GM23338 (cell line): ENCODE results near the gene ARHGAP11A. TPM values are rescaled to one million over a fixed set of nuclear protein-coding genes. Genes with fewer than 3 reads are reported as not detected.

ENCODE experiments used
- ATAC-seq: fragments of 200-7000 bp; cut with Tn5 transposase; 3 replicates; pipeline ENCODE4 v1.9.1; 2020
- DNase-seq: peaks from one replicate; pipeline ENCODE4 v3.0.0-alpha.2; 2015; ENCODE audit warnings: low spot score
- H2AFZ ChIP-seq: fragments of 200-600 bp; sonication (generic); 2 replicates; pipeline ENCODE4 v1.8.0; 2016; ENCODE audit warnings: antibody characterized with exemption, mild to moderate bottlenecking, moderate library complexity
- H3F3A ChIP-seq: fragments of 200-600 bp; sonication (generic); replicated peaks from 2 replicates; pipeline ENCODE4 v1.8.0; 2017; ENCODE audit warnings: antibody characterized with exemption, mixed run types, low read depth
- H3K27ac ChIP-seq: fragments of 200-600 bp; sonication (generic); 2 replicates; pipeline ENCODE4 v1.6.1; 2016; ENCODE audit warnings: low read depth
- H3K27me3 ChIP-seq: fragments of 200-600 bp; sonication (generic); 2 replicates; pipeline ENCODE4 v1.8.0; 2016; ENCODE audit warnings: mild to moderate bottlenecking, mixed run types, moderate library complexity; ENCODE audit not compliant: insufficient read depth
- H3K36me3 ChIP-seq: fragments of 200-600 bp; sonication (generic); 2 replicates; pipeline ENCODE4 v1.8.0; 2016; ENCODE audit warnings: mild to moderate bottlenecking; ENCODE audit not compliant: insufficient read depth
- H3K4me1 ChIP-seq: fragments of 200-600 bp; sonication (generic); 2 replicates; pipeline ENCODE4 v1.8.0; 2016; ENCODE audit warnings: mild to moderate bottlenecking, moderate library complexity; ENCODE audit not compliant: insufficient read depth
- H3K4me2 ChIP-seq: fragments of 200-600 bp; sonication (generic); 2 replicates; pipeline ENCODE4 v1.7.1; 2017; ENCODE audit warnings: mixed run types
- H3K4me3 ChIP-seq: fragments of 200-600 bp; sonication (generic); 2 replicates; pipeline ENCODE4 v1.6.1; 2016; ENCODE audit warnings: mixed run types
- H3K79me2 ChIP-seq: fragments of 200-600 bp; sonication (generic); replicated peaks from 2 replicates; pipeline ENCODE4 v1.8.0; 2017; ENCODE audit warnings: mild to moderate bottlenecking; ENCODE audit not compliant: insufficient read depth
- H3K9me2 ChIP-seq: fragments of 200-600 bp; sonication (generic); 2 replicates; pipeline ENCODE4 v1.8.0; 2017; ENCODE audit not compliant: insufficient read depth
- H4K20me1 ChIP-seq: fragments of 200-600 bp; sonication (generic); replicated peaks from 2 replicates; pipeline ENCODE4 v1.8.0; 2017; ENCODE audit warnings: mild to moderate bottlenecking; ENCODE audit not compliant: insufficient read depth
- H3K27ac Mint-ChIP-seq: 2 replicates; pipeline ENCODE4 v1.8.0; 2020; ENCODE audit warnings: inconsistent platforms, mild to moderate bottlenecking, moderate library complexity, mixed read lengths
- H3K27me3 Mint-ChIP-seq: 3 replicates; pipeline ENCODE4 v1.8.0; 2022; ENCODE audit warnings: low read depth, mild to moderate bottlenecking, moderate library complexity, mixed read lengths, inconsistent platforms; ENCODE audit not compliant: insufficient read depth, poor library complexity
- H3K36me3 Mint-ChIP-seq: 3 replicates; pipeline ENCODE4 v1.8.0; 2021; ENCODE audit warnings: low read depth, mild to moderate bottlenecking, inconsistent platforms, moderate library complexity, mixed read lengths
- H3K4me1 Mint-ChIP-seq: 3 replicates; pipeline ENCODE4 v1.8.0; 2020; ENCODE audit warnings: mild to moderate bottlenecking, inconsistent platforms, mixed read lengths
- H3K4me3 Mint-ChIP-seq: 3 replicates; pipeline ENCODE4 v1.8.0; 2021; ENCODE audit warnings: moderate library complexity, mild to moderate bottlenecking, inconsistent platforms, mixed read lengths
- H3K9me3 Mint-ChIP-seq: 3 replicates; pipeline ENCODE4 v1.8.0; 2020; ENCODE audit warnings: moderate library complexity, mild to moderate bottlenecking, inconsistent platforms, mixed read lengths
- CREB1 ChIP-seq: fragments of 250-450 bp; sonication (Bioruptor Pico); IDR thresholded peaks from 2 replicates; pipeline ENCODE4 v1.5.0; 2020; ENCODE audit warnings: low read depth, mild to moderate bottlenecking, moderate library complexity
- CTCF ChIP-seq, 2 experiments: fragments of 200-600 bp in 1 of 2; sonication (generic) in 1 of 2; conservative IDR thresholded peaks; 2 replicates each; pipeline versions ENCODE4 v1.5.1 to v1.6.1; 2016 to 2017; ENCODE audit warnings: antibody characterized with exemption in 2 of 2, low read depth in 2 of 2, mild to moderate bottlenecking in 2 of 2, moderate library complexity in 1 of 2
- EZH2 ChIP-seq: fragments of 200-600 bp; sonication (generic); IDR thresholded peaks from one replicate; pipeline ENCODE4 v1.8.0; 2017; ENCODE audit warnings: antibody characterized with exemption, mild to moderate bottlenecking, low read depth; ENCODE audit not compliant: unreplicated experiment
- EZH2phosphoT487 ChIP-seq: fragments of 200-600 bp; sonication (generic); IDR thresholded peaks from one replicate; pipeline ENCODE4 v1.8.1; 2018; ENCODE audit warnings: antibody characterized with exemption; ENCODE audit not compliant: unreplicated experiment
- JUNB ChIP-seq: IDR thresholded peaks from one replicate; pipeline ENCODE4 v1.6.1; 2016; ENCODE audit warnings: antibody characterized with exemption; ENCODE audit not compliant: unreplicated experiment
- NANOG ChIP-seq: IDR thresholded peaks from 2 replicates; pipeline ENCODE4 v1.6.1; 2016; ENCODE audit warnings: antibody characterized with exemption, borderline replicate concordance
- POLR2AphosphoS5 ChIP-seq: IDR thresholded peaks from 2 replicates; pipeline ENCODE4 v1.6.1; 2016; ENCODE audit warnings: antibody characterized with exemption, low read depth
- STAT1 ChIP-seq: IDR thresholded peaks from one replicate; pipeline ENCODE4 v1.6.1; 2016; ENCODE audit warnings: antibody characterized with exemption; ENCODE audit not compliant: unreplicated experiment
- ZNF114 ChIP-seq: fragments of 250-450 bp; sonication (Bioruptor Pico); IDR thresholded peaks from 2 replicates; pipeline ENCODE4 v1.5.0; 2020; ENCODE audit warnings: mild to moderate bottlenecking, moderate library complexity
- ZNF331 ChIP-seq: fragments of 250-450 bp; sonication (Bioruptor Pico); IDR thresholded peaks from 2 replicates; pipeline ENCODE4 v1.5.0; 2020; ENCODE audit warnings: low read depth, mild to moderate bottlenecking, moderate library complexity
- polyA plus RNA-seq: library from polyadenylated mRNA; unstranded; fragments of >200 nt; fragmentation: Nextera tagmentation; extraction: Ambion mirVana; gene quantifications from 2 replicates; pipeline ENCODE4 v1.2.1, GENCODE V29; 2016
- total RNA-seq: library from RNA; depleted of rRNA; stranded (reverse); fragments of >200 nt; shearing (Covaris generic); gene quantifications from 2 replicates; pipeline ENCODE4 v1.2.3, GENCODE V29; 2014
- TF ChIP-seq, protein P1 (sequence below): IDR thresholded peaks from 2 replicates; pipeline ENCODE4 v1.6.1; 2016; ENCODE audit warnings: antibody characterized with exemption
- TF ChIP-seq, protein P2 (sequence below): fragments of 250-450 bp; sonication (Bioruptor Pico); IDR thresholded peaks from 2 replicates; pipeline ENCODE4 v1.5.0; 2020; ENCODE audit warnings: mild to moderate bottlenecking, moderate library complexity
- TF ChIP-seq, protein P3 (sequence below): IDR thresholded peaks from one replicate; pipeline ENCODE4 v1.6.1; 2018; ENCODE audit warnings: antibody characterized with exemption; ENCODE audit not compliant: unreplicated experiment

The ARHGAP11A gene
- total and polyA plus RNA-seq, 2 experiments from 2014 or later: 28.3 to 43.1 TPM

- Histone ChIP-seq H2AFZ (no peak overlapping the region), H3K9me2 (no peaks in the 10 kb centered on the region), H3K27ac (no peak overlapping the region), H3K79me2 (no peaks in the 10 kb centered on the region), H4K20me1 (no peaks in the 10 kb centered on the region; the same call in 1 of the 2 replicates), H3F3A (no peaks in the 10 kb centered on the region), H3K4me1 (peaks cover 22% of the 10 kb centered on the region), H3K36me3 (no peaks in the 10 kb centered on the region), H3K27me3 (no peaks in the 10 kb centered on the region), H3K4me3 (no peak overlapping the region), H3K4me2 (no peak overlapping the region)
- ATAC-seq (peak; percentile 31), DNase-seq (no peak)
- Mint-ChIP-seq H3K27ac (no peak overlapping the region), H3K27me3 (peaks cover 4% of the 10 kb centered on the region), H3K36me3 (no peaks in the 10 kb centered on the region; the same call in 2 of the 3 replicates), H3K9me3 (no peaks in the 10 kb centered on the region), H3K4me3 (no peak overlapping the region), H3K4me1 (peaks cover 30% of the 10 kb centered on the region)
- TF ChIP-seq JUNB (no peak), ZNF331 (CRISPR knock-in tag) (no peak), POLR2AphosphoS5 (no peak), ZNF114 (CRISPR knock-in tag) (no peak), CTCF (conservative IDR thresholded peaks at IDR 0.05; ENCODE audit: low read depth in 2 of 2) (no peak), EZH2phosphoT487 (no peak), CREB1 (CRISPR knock-in tag) (no peak), EZH2 (no peak), STAT1 (no peak), NANOG (no peak)
- TF ChIP-seq, protein P1, sequence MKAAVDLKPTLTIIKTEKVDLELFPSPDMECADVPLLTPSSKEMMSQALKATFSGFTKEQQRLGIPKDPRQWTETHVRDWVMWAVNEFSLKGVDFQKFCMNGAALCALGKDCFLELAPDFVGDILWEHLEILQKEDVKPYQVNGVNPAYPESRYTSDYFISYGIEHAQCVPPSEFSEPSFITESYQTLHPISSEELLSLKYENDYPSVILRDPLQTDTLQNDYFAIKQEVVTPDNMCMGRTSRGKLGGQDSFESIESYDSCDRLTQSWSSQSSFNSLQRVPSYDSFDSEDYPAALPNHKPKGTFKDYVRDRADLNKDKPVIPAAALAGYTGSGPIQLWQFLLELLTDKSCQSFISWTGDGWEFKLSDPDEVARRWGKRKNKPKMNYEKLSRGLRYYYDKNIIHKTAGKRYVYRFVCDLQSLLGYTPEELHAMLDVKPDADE: no peak
- TF ChIP-seq, protein P2, sequence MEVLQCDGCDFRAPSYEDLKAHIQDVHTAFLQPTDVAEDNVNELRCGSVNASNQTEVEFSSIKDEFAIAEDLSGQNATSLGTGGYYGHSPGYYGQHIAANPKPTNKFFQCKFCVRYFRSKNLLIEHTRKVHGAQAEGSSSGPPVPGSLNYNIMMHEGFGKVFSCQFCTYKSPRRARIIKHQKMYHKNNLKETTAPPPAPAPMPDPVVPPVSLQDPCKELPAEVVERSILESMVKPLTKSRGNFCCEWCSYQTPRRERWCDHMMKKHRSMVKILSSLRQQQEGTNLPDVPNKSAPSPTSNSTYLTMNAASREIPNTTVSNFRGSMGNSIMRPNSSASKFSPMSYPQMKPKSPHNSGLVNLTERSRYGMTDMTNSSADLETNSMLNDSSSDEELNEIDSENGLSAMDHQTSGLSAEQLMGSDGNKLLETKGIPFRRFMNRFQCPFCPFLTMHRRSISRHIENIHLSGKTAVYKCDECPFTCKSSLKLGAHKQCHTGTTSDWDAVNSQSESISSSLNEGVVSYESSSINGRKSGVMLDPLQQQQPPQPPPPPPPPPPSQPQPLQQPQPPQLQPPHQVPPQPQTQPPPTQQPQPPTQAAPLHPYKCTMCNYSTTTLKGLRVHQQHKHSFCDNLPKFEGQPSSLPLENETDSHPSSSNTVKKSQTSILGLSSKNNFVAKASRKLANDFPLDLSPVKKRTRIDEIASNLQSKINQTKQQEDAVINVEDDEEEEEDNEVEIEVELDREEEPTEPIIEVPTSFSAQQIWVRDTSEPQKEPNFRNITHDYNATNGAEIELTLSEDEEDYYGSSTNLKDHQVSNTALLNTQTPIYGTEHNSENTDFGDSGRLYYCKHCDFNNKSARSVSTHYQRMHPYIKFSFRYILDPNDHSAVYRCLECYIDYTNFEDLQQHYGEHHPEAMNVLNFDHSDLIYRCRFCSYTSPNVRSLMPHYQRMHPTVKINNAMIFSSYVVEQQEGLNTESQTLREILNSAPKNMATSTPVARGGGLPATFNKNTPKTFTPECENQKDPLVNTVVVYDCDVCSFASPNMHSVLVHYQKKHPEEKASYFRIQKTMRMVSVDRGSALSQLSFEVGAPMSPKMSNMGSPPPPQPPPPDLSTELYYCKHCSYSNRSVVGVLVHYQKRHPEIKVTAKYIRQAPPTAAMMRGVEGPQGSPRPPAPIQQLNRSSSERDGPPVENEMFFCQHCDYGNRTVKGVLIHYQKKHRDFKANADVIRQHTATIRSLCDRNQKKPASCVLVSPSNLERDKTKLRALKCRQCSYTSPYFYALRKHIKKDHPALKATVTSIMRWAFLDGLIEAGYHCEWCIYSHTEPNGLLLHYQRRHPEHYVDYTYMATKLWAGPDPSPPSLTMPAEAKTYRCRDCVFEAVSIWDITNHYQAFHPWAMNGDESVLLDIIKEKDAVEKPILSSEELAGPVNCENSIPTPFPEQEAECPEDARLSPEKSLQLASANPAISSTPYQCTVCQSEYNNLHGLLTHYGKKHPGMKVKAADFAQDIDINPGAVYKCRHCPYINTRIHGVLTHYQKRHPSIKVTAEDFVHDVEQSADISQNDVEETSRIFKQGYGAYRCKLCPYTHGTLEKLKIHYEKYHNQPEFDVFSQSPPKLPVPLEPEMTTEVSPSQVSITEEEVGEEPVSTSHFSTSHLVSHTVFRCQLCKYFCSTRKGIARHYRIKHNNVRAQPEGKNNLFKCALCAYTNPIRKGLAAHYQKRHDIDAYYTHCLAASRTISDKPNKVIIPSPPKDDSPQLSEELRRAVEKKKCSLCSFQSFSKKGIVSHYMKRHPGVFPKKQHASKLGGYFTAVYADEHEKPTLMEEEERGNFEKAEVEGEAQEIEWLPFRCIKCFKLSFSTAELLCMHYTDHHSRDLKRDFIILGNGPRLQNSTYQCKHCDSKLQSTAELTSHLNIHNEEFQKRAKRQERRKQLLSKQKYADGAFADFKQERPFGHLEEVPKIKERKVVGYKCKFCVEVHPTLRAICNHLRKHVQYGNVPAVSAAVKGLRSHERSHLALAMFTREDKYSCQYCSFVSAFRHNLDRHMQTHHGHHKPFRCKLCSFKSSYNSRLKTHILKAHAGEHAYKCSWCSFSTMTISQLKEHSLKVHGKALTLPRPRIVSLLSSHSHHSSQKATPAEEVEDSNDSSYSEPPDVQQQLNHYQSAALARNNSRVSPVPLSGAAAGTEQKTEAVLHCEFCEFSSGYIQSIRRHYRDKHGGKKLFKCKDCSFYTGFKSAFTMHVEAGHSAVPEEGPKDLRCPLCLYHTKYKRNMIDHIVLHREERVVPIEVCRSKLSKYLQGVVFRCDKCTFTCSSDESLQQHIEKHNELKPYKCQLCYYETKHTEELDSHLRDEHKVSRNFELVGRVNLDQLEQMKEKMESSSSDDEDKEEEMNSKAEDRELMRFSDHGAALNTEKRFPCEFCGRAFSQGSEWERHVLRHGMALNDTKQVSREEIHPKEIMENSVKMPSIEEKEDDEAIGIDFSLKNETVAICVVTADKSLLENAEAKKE (CRISPR knock-in tag): no peak
- TF ChIP-seq, protein P3, sequence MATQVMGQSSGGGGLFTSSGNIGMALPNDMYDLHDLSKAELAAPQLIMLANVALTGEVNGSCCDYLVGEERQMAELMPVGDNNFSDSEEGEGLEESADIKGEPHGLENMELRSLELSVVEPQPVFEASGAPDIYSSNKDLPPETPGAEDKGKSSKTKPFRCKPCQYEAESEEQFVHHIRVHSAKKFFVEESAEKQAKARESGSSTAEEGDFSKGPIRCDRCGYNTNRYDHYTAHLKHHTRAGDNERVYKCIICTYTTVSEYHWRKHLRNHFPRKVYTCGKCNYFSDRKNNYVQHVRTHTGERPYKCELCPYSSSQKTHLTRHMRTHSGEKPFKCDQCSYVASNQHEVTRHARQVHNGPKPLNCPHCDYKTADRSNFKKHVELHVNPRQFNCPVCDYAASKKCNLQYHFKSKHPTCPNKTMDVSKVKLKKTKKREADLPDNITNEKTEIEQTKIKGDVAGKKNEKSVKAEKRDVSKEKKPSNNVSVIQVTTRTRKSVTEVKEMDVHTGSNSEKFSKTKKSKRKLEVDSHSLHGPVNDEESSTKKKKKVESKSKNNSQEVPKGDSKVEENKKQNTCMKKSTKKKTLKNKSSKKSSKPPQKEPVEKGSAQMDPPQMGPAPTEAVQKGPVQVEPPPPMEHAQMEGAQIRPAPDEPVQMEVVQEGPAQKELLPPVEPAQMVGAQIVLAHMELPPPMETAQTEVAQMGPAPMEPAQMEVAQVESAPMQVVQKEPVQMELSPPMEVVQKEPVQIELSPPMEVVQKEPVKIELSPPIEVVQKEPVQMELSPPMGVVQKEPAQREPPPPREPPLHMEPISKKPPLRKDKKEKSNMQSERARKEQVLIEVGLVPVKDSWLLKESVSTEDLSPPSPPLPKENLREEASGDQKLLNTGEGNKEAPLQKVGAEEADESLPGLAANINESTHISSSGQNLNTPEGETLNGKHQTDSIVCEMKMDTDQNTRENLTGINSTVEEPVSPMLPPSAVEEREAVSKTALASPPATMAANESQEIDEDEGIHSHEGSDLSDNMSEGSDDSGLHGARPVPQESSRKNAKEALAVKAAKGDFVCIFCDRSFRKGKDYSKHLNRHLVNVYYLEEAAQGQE: no peak
These were observed 56.3 kb downstream of the ARHGAP11A start for GRCh38 chr15:32671339-32672325.
